Limb (tissue), 2 donors: Measurements from ENCODE around the gene NLRP6.
A peak's percentile ranks its signal among the peaks of the same experiment; 100 is the strongest.

Experiments
- DNase-seq, 2 donors: peaks; one replicate each; pipeline ENCODE4 v3.0.0-alpha.2; 2016; ENCODE audit errors: extremely low spot score in 2 of 2

NLRP6 gene

GRCh38 chr11:281486-282161, 3.4 kb downstream of the NLRP6 start:
- peak in 1 of 2 donors; percentile 20 for DNase-seq

GRCh38 chr11:282171-282570, 4.0 kb downstream of the NLRP6 start:
- peak in 1 of 2 donors; percentile 17 for DNase-seq

- DNase-seq = no peak
Measured at GRCh38 chr11:282630-283360, 4.6 kb downstream of the NLRP6 start.

GRCh38 chr11:283405-284104, 5.3 kb downstream of the NLRP6 start:
- DNase-seq = no peak

- peak in 1 of 2 donors; percentile 23 for DNase-seq
Measured at GRCh38 chr11:284105-285020, 6.2 kb downstream of the NLRP6 start.

GRCh38 chr11:285021-285893, 7.0 kb downstream of the NLRP6 start:
- DNase-seq = no peak

- DNase-seq = no peak
Measured at GRCh38 chr11:285894-286220, 7.7 kb downstream of the NLRP6 start.

GRCh38 chr11:286977-287820, 9.0 kb downstream of the NLRP6 start:
- DNase-seq = peak in 1 of 2 donors; percentile 17

- peak in 1 of 2 donors; percentile 29 for DNase-seq
Measured at GRCh38 chr11:287821-288477, 9.7 kb downstream of the NLRP6 start.

- peak in 1 of 2 donors; percentile 65 for DNase-seq
Measured at GRCh38 chr11:288478-289397, 10.5 kb downstream of the NLRP6 start, which contains the start of gene PGGHG. TSS of gene PGGHG (plus strand) at chr11:289126. CDS start at chr11:289817, 691 bp downstream.

GRCh38 chr11:289398-289711, 11.1 kb downstream of the NLRP6 start:
- DNase-seq = no peak

GRCh38 chr11:289712-290620, 11.8 kb downstream of the NLRP6 start:
- no peak for DNase-seq

GRCh38 chr11:290621-291231, 12.5 kb downstream of the NLRP6 start:
- no peak for DNase-seq

GRCh38 chr11:291281-292210, 13.3 kb downstream of the NLRP6 start:
- no peak for DNase-seq
